PC-3 (cell line): ENCODE measurements around the gene PPP1R9B. TPM values are rescaled to one million over a fixed set of nuclear protein-coding genes. Genes with fewer than 3 reads are reported as not detected.

ENCODE experiments used
- ATAC-seq: fragments of 200-7000 bp; cut with Tn5 transposase; 2 replicates; pipeline ENCODE4 v1.9.1; 2020; ENCODE audit warnings: mild to moderate bottlenecking, moderate library complexity
- BruUV-seq: library from RNA; stranded (reverse); fragments of 400-500 nt; replicated peaks from 2 replicates; lab custom pipeline; 2021; lab: Mats Ljungman, UMichigan
- CTCF ChIA-PET: fragments of 300-600 bp; sonication (Branson Sonifier 250); formaldehyde crosslinking; loops from one replicate; lab custom pipeline; 2022; ENCODE audit warnings: antibody characterized with exemption; lab: Charles Lee
- POLR2A ChIA-PET: fragments of 300-600 bp; sonication (Branson Sonifier 250); formaldehyde crosslinking; loops from one replicate; lab custom pipeline; 2022; ENCODE audit warnings: antibody characterized with exemption; ENCODE audit not compliant: unreplicated experiment; lab: Charles Lee
- DNase-seq: peaks from one replicate; pipeline ENCODE4 v3.0.0-alpha.2; 2015
- H2AFZ ChIP-seq: fragments of 300-600 bp; sonication (generic); 2 replicates; pipeline ENCODE4 v1.6.0; 2016; ENCODE audit warnings: antibody characterized with exemption, low read length
- H3F3A ChIP-seq: fragments of 300-600 bp; sonication (generic); one replicate; pipeline ENCODE4 v1.6.0; 2017; ENCODE audit warnings: antibody characterized with exemption, low read length, control low read depth, mild to moderate bottlenecking; ENCODE audit not compliant: unreplicated experiment
- H3K27ac ChIP-seq: fragments of 300-600 bp; sonication (generic); 2 replicates; pipeline ENCODE4 v1.5.1; 2016; ENCODE audit warnings: mild to moderate bottlenecking, low read length
- H3K27me3 ChIP-seq: fragments of 300-600 bp; sonication (generic); 2 replicates; pipeline ENCODE4 v1.6.1; 2016; ENCODE audit warnings: low read length, mixed read lengths
- H3K36me3 ChIP-seq: fragments of 300-600 bp; sonication (generic); 2 replicates; pipeline ENCODE4 v1.6.1; 2016; ENCODE audit warnings: low read depth, mixed run types, low read length, mixed read lengths
- H3K4me1 ChIP-seq: fragments of 300-600 bp; sonication (generic); 2 replicates; pipeline ENCODE4 v1.5.1; 2016; ENCODE audit warnings: low read length; ENCODE audit not compliant: insufficient read depth
- H3K4me2 ChIP-seq: fragments of 300-600 bp; sonication (generic); 2 replicates; pipeline ENCODE4 v1.6.0; 2016; ENCODE audit warnings: low read length
- H3K4me3 ChIP-seq: fragments of 300-600 bp; sonication (generic); 2 replicates; pipeline ENCODE4 v1.5.1; 2016; ENCODE audit warnings: mild to moderate bottlenecking, low read length, mixed read lengths
- H3K79me2 ChIP-seq: fragments of 300-600 bp; sonication (generic); 2 replicates; pipeline ENCODE4 v1.6.1; 2017; ENCODE audit warnings: low read length, mixed read lengths
- H3K9ac ChIP-seq: fragments of 300-600 bp; sonication (generic); 2 replicates; pipeline ENCODE4 v1.6.0; 2016; ENCODE audit warnings: mild to moderate bottlenecking, low read length
- H3K9me2 ChIP-seq: fragments of 300-600 bp; sonication (generic); replicated peaks from 2 replicates; pipeline ENCODE4 v1.6.1; 2016; ENCODE audit warnings: mixed run types, low read length, mixed read lengths
- H3K9me3 ChIP-seq: fragments of 300-600 bp; sonication (generic); 2 replicates; pipeline ENCODE4 v1.6.1; 2016; ENCODE audit warnings: low read length, mixed read lengths
- H4K20me1 ChIP-seq: fragments of 300-600 bp; sonication (generic); 2 replicates; pipeline ENCODE4 v1.6.1; 2016; ENCODE audit warnings: low read length, mixed read lengths
- EZH2 ChIP-seq: fragments of 300-600 bp; sonication (generic); IDR thresholded peaks from one replicate; pipeline ENCODE4 v1.6.1; 2017; ENCODE audit warnings: antibody characterized with exemption, mild to moderate bottlenecking, low read length; ENCODE audit not compliant: unreplicated experiment
- EZH2phosphoT487 ChIP-seq: fragments of 300-600 bp; sonication (generic); IDR thresholded peaks from 2 replicates; pipeline ENCODE4 v1.6.1; 2018; ENCODE audit warnings: mild to moderate bottlenecking, antibody characterized with exemption, low read length, borderline replicate concordance
- intact Hi-C: fragments of 100-400 bp; cut with micrococcal nuclease; formaldehyde crosslinking; loops from 2 replicates; pipeline ENCODE4 v1.9.0; 2023
- total RNA-seq: library from RNA; depleted of rRNA; stranded (reverse); fragments of >200 nt; gene quantifications from 2 replicates; pipeline ENCODE4 v1.2.3, GENCODE V29; 2014
- TF ChIP-seq, protein P1 (sequence below): fragments of 300-600 bp; sonication (generic); conservative IDR thresholded peaks from 2 replicates; pipeline ENCODE4 v1.5.1; 2017; ENCODE audit warnings: antibody characterized with exemption, low read depth, mild to moderate bottlenecking, low read length

The PPP1R9B gene
- total RNA-seq, 1 experiment from 2014 or later, result 67.7 TPM

GRCh38 chr17:50118076-50118827, 32.2 kb downstream of the PPP1R9B start:
- no peak for ATAC-seq
- no peak for DNase-seq
- TF ChIP-seq EZH2, result no peak
- no peak overlapping the region for H3K9ac ChIP-seq
- no peaks in the 10 kb centered on the region for H3K9me3 ChIP-seq
- peaks cover 5% of the 10 kb centered on the region; the same call in 1 of the 2 replicates for H3K4me1 ChIP-seq
- no TSS peak for BruUV-seq
- CTCF ChIA-PET, result interaction anchor here (2.0 kb wide), 1 partner anchor 32 kb away, joined by 5 read pairs; no protein-coding TSS in a partner anchor
- no peaks in the 10 kb centered on the region for H3K79me2 ChIP-seq
- no peaks in the 10 kb centered on the region for H3F3A ChIP-seq
- no peaks in the 10 kb centered on the region for H3K36me3 ChIP-seq
- intact Hi-C loops, result no loop called here
- H3K27me3 ChIP-seq, result peaks cover 5% of the 10 kb centered on the region; the same call in 1 of the 2 replicates
- no peak overlapping the region for H3K4me3 ChIP-seq
- H2AFZ ChIP-seq, result no peak overlapping the region
- no peak overlapping the region for H3K27ac ChIP-seq
- no peaks in the 10 kb centered on the region for H4K20me1 ChIP-seq
- no peak overlapping the region for H3K4me2 ChIP-seq
- no peaks in the 10 kb centered on the region for H3K9me2 ChIP-seq
- POLR2A ChIA-PET, result interaction anchor here (0.9 kb wide), 1 partner anchor 15 kb away, joined by 3 read pairs; no protein-coding TSS in a partner anchor

GRCh38 chr17:50117202-50118051, 33.0 kb downstream of the PPP1R9B start:
- peak overlapping the region; percentile 18; the same call in 1 of the 2 replicates for H3K4me3 ChIP-seq
- H3K4me1 ChIP-seq, result peaks cover 5% of the 10 kb centered on the region; the same call in 1 of the 2 replicates
- DNase-seq, result peak; percentile 85
- TF ChIP-seq EZH2 (no peak), EZH2phosphoT487 (no peak)
- TF ChIP-seq, protein P1, sequence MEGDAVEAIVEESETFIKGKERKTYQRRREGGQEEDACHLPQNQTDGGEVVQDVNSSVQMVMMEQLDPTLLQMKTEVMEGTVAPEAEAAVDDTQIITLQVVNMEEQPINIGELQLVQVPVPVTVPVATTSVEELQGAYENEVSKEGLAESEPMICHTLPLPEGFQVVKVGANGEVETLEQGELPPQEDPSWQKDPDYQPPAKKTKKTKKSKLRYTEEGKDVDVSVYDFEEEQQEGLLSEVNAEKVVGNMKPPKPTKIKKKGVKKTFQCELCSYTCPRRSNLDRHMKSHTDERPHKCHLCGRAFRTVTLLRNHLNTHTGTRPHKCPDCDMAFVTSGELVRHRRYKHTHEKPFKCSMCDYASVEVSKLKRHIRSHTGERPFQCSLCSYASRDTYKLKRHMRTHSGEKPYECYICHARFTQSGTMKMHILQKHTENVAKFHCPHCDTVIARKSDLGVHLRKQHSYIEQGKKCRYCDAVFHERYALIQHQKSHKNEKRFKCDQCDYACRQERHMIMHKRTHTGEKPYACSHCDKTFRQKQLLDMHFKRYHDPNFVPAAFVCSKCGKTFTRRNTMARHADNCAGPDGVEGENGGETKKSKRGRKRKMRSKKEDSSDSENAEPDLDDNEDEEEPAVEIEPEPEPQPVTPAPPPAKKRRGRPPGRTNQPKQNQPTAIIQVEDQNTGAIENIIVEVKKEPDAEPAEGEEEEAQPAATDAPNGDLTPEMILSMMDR, result peak; percentile 71
- no peak overlapping the region for H3K9ac ChIP-seq
- no peaks in the 10 kb centered on the region for H4K20me1 ChIP-seq
- intact Hi-C loops, result no loop called here
- peak overlapping the region; percentile 64 for H3K4me2 ChIP-seq
- H3K9me3 ChIP-seq, result no peaks in the 10 kb centered on the region
- no peaks in the 10 kb centered on the region for H3K9me2 ChIP-seq
- no peaks in the 10 kb centered on the region for H3K79me2 ChIP-seq
- H3K27me3 ChIP-seq, result peaks cover 5% of the 10 kb centered on the region; the same call in 1 of the 2 replicates
- no peaks in the 10 kb centered on the region for H3K36me3 ChIP-seq
- ATAC-seq, result peak; percentile 88
- ChIA-PET POLR2A (no interaction called here), CTCF (interaction anchor here (1.0 to 2.0 kb wide), 4 partner anchors 19 to 34 kb away, joined by 5 to 20 read pairs (median 6); no protein-coding TSS in a partner anchor)
- H3K27ac ChIP-seq, result no peak overlapping the region
- BruUV-seq, result no TSS peak
- H3F3A ChIP-seq, result no peaks in the 10 kb centered on the region
- peak overlapping the region; percentile 36 for H2AFZ ChIP-seq

GRCh38 chr17:50115756-50116155, 34.7 kb downstream of the PPP1R9B start:
- Histone ChIP-seq H3K79me2 (no peaks in the 10 kb centered on the region), H3K27ac (no peak overlapping the region), H3K4me1 (peaks cover 5% of the 10 kb centered on the region; the same call in 1 of the 2 replicates), H3K27me3 (peaks cover 5% of the 10 kb centered on the region; the same call in 1 of the 2 replicates), H3K36me3 (no peaks in the 10 kb centered on the region), H3F3A (no peaks in the 10 kb centered on the region), H2AFZ (no peak overlapping the region), H3K4me2 (no peak overlapping the region), H4K20me1 (no peaks in the 10 kb centered on the region), H3K4me3 (no peak overlapping the region), H3K9ac (no peak overlapping the region), H3K9me2 (no peaks in the 10 kb centered on the region), H3K9me3 (no peaks in the 10 kb centered on the region)
- no peak for DNase-seq
- ChIA-PET CTCF (interaction anchor here (1.2 kb wide), 1 partner anchor 21 kb away, joined by 3 read pairs; the partner anchor contains the start of gene PDK2), POLR2A (no interaction called here)
- BruUV-seq, result no TSS peak
- intact Hi-C loops, result loop anchor here (2.0 kb wide), 1 partner anchor 45 kb away; no protein-coding TSS in a partner anchor
- TF ChIP-seq EZH2 (no peak), EZH2phosphoT487 (no peak)
- TF ChIP-seq, protein P1, result no peak
- no peak for ATAC-seq
